ENCODE data around the gene LCP2.
A peak's percentile ranks its signal among the peaks of the same experiment; 100 is the strongest.

The LCP2 gene

DNA sequence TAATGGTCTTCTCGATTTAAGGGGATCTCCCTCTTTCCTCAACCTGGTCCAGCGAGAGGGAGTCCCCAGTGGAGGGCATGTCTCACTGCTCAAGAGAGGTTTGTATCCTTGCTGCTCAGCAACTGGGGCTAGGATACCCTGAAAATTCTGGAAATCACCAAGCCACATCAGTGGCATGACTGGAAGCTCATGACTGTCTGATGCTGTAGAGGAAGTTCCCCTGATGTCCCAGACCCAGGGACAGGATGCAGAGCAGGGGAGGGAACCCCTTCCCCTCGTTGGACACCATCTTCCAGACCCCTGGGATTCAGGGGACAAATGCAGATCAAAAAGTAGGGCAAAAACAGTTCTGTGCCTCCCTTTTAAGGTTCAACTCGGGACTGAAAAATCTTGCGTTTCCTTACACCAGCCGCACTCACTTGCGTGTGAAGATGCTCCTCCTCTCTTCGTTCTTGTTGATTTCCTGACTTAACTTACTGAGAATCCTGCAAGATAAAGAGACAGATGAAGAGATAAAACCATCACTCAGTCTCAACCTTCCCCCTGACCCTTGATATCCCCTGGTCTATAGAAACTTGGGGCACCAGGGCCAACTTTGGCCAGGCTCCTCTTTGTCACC lies 22.1 kb downstream of the LCP2 start:
- TF ChIP-seq TCF4 (CRISPR knock-in tag; IDR thresholded peaks at IDR 0.05; ENCODE audit: borderline replicate concordance) (no peak), CSDC2 (CRISPR knock-in tag; IDR thresholded peaks at IDR 0.05) (no peak), BACH2 (CRISPR knock-in tag; IDR thresholded peaks at IDR 0.05; ENCODE audit: borderline replicate concordance) (no peak), ZNF70 (CRISPR knock-in tag; IDR thresholded peaks at IDR 0.05) (no peak), ZFP30 (CRISPR knock-in tag; IDR thresholded peaks at IDR 0.05) (no peak), ARNTL (CRISPR knock-in tag; IDR thresholded peaks at IDR 0.05; ENCODE audit: borderline replicate concordance, low read depth) (no peak), ZNF565 (CRISPR knock-in tag; conservative IDR thresholded peaks at IDR 0.05; ENCODE audit: low read depth) (no peak), ZC3H10 (CRISPR knock-in tag; IDR thresholded peaks at IDR 0.05) (no peak), ISL1 (CRISPR knock-in tag; IDR thresholded peaks at IDR 0.05) (no peak), SNAI2 (CRISPR knock-in tag; IDR thresholded peaks at IDR 0.05) (no peak), TOX (CRISPR knock-in tag; IDR thresholded peaks at IDR 0.05; ENCODE audit: borderline replicate concordance) (no peak), PPARA (CRISPR knock-in tag; IDR thresholded peaks at IDR 0.05; ENCODE audit: borderline replicate concordance) (no peak), RARB (CRISPR knock-in tag; IDR thresholded peaks at IDR 0.05) (no peak), OSR1 (CRISPR knock-in tag; IDR thresholded peaks at IDR 0.05) (no peak), ESRRG (CRISPR knock-in tag; IDR thresholded peaks at IDR 0.05) (no peak), ZFP3 (CRISPR knock-in tag; IDR thresholded peaks at IDR 0.05) (no peak)
- TF ChIP-seq, protein P1, sequence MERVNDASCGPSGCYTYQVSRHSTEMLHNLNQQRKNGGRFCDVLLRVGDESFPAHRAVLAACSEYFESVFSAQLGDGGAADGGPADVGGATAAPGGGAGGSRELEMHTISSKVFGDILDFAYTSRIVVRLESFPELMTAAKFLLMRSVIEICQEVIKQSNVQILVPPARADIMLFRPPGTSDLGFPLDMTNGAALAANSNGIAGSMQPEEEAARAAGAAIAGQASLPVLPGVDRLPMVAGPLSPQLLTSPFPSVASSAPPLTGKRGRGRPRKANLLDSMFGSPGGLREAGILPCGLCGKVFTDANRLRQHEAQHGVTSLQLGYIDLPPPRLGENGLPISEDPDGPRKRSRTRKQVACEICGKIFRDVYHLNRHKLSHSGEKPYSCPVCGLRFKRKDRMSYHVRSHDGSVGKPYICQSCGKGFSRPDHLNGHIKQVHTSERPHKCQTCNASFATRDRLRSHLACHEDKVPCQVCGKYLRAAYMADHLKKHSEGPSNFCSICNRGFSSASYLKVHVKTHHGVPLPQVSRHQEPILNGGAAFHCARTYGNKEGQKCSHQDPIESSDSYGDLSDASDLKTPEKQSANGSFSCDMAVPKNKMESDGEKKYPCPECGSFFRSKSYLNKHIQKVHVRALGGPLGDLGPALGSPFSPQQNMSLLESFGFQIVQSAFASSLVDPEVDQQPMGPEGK (CRISPR knock-in tag; IDR thresholded peaks at IDR 0.05; ENCODE audit: borderline replicate concordance), result no peak
- TF ChIP-seq, protein P2, sequence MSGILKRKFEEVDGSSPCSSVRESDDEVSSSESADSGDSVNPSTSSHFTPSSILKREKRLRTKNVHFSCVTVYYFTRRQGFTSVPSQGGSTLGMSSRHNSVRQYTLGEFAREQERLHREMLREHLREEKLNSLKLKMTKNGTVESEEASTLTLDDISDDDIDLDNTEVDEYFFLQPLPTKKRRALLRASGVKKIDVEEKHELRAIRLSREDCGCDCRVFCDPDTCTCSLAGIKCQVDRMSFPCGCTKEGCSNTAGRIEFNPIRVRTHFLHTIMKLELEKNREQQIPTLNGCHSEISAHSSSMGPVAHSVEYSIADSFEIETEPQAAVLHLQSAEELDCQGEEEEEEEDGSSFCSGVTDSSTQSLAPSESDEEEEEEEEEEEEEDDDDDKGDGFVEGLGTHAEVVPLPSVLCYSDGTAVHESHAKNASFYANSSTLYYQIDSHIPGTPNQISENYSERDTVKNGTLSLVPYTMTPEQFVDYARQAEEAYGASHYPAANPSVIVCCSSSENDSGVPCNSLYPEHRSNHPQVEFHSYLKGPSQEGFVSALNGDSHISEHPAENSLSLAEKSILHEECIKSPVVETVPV (CRISPR knock-in tag; IDR thresholded peaks at IDR 0.05), result no peak
- TF ChIP-seq, protein P3, sequence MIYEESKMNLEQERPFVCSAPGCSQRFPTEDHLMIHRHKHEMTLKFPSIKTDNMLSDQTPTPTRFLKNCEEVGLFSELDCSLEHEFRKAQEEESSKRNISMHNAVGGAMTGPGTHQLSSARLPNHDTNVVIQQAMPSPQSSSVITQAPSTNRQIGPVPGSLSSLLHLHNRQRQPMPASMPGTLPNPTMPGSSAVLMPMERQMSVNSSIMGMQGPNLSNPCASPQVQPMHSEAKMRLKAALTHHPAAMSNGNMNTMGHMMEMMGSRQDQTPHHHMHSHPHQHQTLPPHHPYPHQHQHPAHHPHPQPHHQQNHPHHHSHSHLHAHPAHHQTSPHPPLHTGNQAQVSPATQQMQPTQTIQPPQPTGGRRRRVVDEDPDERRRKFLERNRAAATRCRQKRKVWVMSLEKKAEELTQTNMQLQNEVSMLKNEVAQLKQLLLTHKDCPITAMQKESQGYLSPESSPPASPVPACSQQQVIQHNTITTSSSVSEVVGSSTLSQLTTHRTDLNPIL (CRISPR knock-in tag; IDR thresholded peaks at IDR 0.05; ENCODE audit: low read depth), result no peak
- ATAC-seq, result no peak

DNA sequence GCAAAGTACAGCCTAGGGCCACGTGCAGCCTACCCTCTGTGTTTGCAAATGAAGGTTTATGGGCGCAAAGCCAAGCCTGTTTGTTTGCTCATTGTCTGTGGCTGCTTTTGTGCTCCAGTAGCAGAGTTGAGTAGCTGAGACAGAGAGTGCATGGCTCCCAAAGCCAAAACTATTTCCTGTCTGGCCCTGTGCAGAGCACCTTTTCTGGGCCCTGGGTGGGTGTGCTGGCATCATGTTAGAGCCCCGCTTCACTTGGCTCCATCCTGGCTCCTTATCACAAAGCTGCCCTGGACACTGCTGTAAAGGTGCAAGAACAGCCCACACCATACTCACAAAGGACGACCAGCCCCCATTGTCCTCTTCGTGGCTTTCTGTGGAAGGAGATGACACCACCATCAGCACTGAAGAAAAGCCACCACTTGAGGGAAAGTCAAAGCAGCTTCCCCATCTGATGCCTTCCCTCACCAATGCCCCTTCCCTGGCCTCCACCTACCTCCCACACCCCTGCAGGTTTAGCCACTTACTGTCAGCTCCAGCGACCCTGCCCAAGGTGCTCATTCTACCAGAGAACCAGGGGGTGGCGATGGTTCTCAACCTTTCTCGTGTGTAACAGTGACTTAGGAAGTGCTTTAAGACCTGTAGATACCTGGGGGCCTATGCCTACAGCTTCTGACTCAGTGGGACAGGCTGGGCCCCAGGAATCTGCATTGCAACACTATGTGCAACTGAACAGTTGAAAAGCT lies 23.4 kb downstream of the LCP2 start:
- no peak for TF ChIP-seq TOX (CRISPR knock-in tag; IDR thresholded peaks at IDR 0.05; ENCODE audit: borderline replicate concordance)
- no peak for TF ChIP-seq RARB (CRISPR knock-in tag; IDR thresholded peaks at IDR 0.05)
- no peak for TF ChIP-seq ZFP30 (CRISPR knock-in tag; IDR thresholded peaks at IDR 0.05)
- TF ChIP-seq TCF4 (CRISPR knock-in tag; IDR thresholded peaks at IDR 0.05; ENCODE audit: borderline replicate concordance), result no peak
- TF ChIP-seq, protein P2 (CRISPR knock-in tag; IDR thresholded peaks at IDR 0.05), result no peak
- TF ChIP-seq ZFP3 (CRISPR knock-in tag; IDR thresholded peaks at IDR 0.05), result no peak
- TF ChIP-seq ESRRG (CRISPR knock-in tag; IDR thresholded peaks at IDR 0.05), result no peak
- no peak for TF ChIP-seq ZNF8 (CRISPR knock-in tag; IDR thresholded peaks at IDR 0.05)
- no peak for TF ChIP-seq OSR1 (CRISPR knock-in tag; IDR thresholded peaks at IDR 0.05)
- TF ChIP-seq ISL1 (CRISPR knock-in tag; IDR thresholded peaks at IDR 0.05), result no peak
- no peak for TF ChIP-seq ZNF565 (CRISPR knock-in tag; conservative IDR thresholded peaks at IDR 0.05; ENCODE audit: low read depth)
- no peak for TF ChIP-seq SNAI2 (CRISPR knock-in tag; IDR thresholded peaks at IDR 0.05)
- no peak for TF ChIP-seq ZNF70 (CRISPR knock-in tag; IDR thresholded peaks at IDR 0.05)
- TF ChIP-seq, protein P4, sequence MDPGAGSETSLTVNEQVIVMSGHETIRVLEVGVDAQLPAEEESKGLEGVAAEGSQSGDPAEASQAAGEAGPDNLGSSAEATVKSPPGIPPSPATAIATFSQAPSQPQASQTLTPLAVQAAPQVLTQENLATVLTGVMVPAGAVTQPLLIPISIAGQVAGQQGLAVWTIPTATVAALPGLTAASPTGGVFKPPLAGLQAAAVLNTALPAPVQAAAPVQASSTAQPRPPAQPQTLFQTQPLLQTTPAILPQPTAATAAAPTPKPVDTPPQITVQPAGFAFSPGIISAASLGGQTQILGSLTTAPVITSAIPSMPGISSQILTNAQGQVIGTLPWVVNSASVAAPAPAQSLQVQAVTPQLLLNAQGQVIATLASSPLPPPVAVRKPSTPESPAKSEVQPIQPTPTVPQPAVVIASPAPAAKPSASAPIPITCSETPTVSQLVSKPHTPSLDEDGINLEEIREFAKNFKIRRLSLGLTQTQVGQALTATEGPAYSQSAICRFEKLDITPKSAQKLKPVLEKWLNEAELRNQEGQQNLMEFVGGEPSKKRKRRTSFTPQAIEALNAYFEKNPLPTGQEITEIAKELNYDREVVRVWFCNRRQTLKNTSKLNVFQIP (CRISPR knock-in tag; IDR thresholded peaks at IDR 0.05; ENCODE audit: borderline replicate concordance, low read depth), result no peak
- TF ChIP-seq ARNTL (CRISPR knock-in tag; IDR thresholded peaks at IDR 0.05; ENCODE audit: borderline replicate concordance, low read depth), result no peak
- TF ChIP-seq, protein P3 (CRISPR knock-in tag; IDR thresholded peaks at IDR 0.05; ENCODE audit: low read depth), result no peak
- TF ChIP-seq PPARA (CRISPR knock-in tag; IDR thresholded peaks at IDR 0.05; ENCODE audit: borderline replicate concordance), result no peak
- TF ChIP-seq, protein P1 (CRISPR knock-in tag; IDR thresholded peaks at IDR 0.05; ENCODE audit: borderline replicate concordance), result no peak
- no peak for TF ChIP-seq GLIS3 (CRISPR knock-in tag; IDR thresholded peaks at IDR 0.05)
- no peak for TF ChIP-seq CSDC2 (CRISPR knock-in tag; IDR thresholded peaks at IDR 0.05)
- peak; percentile 56; the same call in 2 of the 3 replicates for ATAC-seq

Measured in SK-N-SH treated with all-trans-retinoic acid at 6 μM for 48 hours (cell line).